Brain microvascular endothelial cell (primary cell): ENCODE results near the gene C1orf87.

Source experiments
- DNase-seq: peaks from one replicate; pipeline ENCODE4 v3.0.0-alpha.2; 2020
- H3K27ac ChIP-seq: fragments of 250-450 bp; sonication (Bioruptor Pico); 2 replicates; pipeline ENCODE4 v1.5.1; 2020; ENCODE audit warnings: mild to moderate bottlenecking, moderate library complexity
- H3K27me3 ChIP-seq: fragments of 250-450 bp; sonication (Bioruptor Pico); replicated peaks from 2 replicates; pipeline ENCODE4 v1.5.1; 2020; ENCODE audit warnings: mild to moderate bottlenecking
- H3K36me3 ChIP-seq: fragments of 250-450 bp; sonication (Bioruptor Pico); replicated peaks from 2 replicates; pipeline ENCODE4 v1.5.1; 2020; ENCODE audit warnings: mild to moderate bottlenecking
- H3K4me3 ChIP-seq: 2 replicates; pipeline ENCODE4 v1.5.1; 2011; ENCODE audit warnings: low read depth, mild to moderate bottlenecking, control low read depth, low read length, moderate library complexity
- in situ Hi-C: cut with HindIII; loops from 2 replicates; pipeline ENCODE4 v1.10.0; 2017; ENCODE audit warnings: low sequenced_read_pairs, low pct_ligation_motif_present
- TF ChIP-seq, protein P1 (sequence below): IDR thresholded peaks from 2 replicates; pipeline ENCODE4 v1.5.1; 2011; ENCODE audit warnings: low read depth, mild to moderate bottlenecking, moderate library complexity, low read length, control low read depth, inconsistent platforms; ENCODE audit errors: missing control alignments

The C1orf87 gene

DNA sequence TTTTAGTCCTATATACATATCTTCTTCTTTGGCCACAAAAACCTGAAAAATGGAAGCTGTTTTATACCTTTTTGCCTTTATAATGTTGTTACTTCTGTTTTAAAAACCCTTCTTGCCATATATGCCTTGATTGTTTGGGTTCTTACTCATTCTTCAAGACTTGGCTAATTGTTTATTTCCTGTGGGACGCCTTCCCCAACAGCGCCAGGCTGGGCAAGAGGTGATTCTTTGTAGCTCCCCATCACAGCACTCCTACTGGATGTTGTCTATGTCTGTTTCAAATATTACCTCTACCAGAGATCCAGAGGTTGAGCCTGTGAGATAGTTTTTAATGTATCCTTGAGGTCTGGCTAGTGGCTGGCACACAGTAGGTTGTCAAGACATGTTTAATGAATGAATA lies 73.8 kb downstream of the C1orf87 start:
- H3K4me3 ChIP-seq: no peak overlapping the region
- H3K27me3 ChIP-seq: no peaks in the 10 kb centered on the region
- in situ Hi-C loops: no loop called here
- H3K36me3 ChIP-seq: no peaks in the 10 kb centered on the region
- H3K27ac ChIP-seq: no peak overlapping the region
- TF ChIP-seq, protein P1, sequence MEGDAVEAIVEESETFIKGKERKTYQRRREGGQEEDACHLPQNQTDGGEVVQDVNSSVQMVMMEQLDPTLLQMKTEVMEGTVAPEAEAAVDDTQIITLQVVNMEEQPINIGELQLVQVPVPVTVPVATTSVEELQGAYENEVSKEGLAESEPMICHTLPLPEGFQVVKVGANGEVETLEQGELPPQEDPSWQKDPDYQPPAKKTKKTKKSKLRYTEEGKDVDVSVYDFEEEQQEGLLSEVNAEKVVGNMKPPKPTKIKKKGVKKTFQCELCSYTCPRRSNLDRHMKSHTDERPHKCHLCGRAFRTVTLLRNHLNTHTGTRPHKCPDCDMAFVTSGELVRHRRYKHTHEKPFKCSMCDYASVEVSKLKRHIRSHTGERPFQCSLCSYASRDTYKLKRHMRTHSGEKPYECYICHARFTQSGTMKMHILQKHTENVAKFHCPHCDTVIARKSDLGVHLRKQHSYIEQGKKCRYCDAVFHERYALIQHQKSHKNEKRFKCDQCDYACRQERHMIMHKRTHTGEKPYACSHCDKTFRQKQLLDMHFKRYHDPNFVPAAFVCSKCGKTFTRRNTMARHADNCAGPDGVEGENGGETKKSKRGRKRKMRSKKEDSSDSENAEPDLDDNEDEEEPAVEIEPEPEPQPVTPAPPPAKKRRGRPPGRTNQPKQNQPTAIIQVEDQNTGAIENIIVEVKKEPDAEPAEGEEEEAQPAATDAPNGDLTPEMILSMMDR: peak; percentile 7
- DNase-seq: no peak

DNA sequence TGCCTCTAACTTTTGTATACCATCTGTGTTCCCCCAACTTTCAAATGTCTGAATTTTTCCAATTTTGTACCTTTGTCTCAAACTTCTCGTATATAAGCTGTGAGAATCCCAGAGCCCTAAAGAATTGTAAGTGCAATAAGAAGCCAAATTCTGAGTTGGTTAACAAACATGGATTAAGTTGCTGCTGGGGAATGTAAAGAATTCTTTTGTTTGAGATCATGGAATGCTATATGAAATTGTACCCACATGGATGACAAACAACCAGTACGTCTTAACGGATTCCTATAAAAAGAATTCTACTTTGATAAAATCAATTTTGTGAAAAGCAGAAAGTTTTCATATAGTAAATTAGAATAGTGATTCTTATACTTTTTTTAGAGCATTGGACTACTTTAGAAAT lies 74.6 kb downstream of the C1orf87 start:
- H3K36me3 ChIP-seq: no peaks in the 10 kb centered on the region
- in situ Hi-C loops: no loop called here
- no peaks in the 10 kb centered on the region for H3K27me3 ChIP-seq
- H3K27ac ChIP-seq: no peak overlapping the region
- H3K4me3 ChIP-seq: no peak overlapping the region
- TF ChIP-seq, protein P1: no peak
- DNase-seq: no peak

DNA sequence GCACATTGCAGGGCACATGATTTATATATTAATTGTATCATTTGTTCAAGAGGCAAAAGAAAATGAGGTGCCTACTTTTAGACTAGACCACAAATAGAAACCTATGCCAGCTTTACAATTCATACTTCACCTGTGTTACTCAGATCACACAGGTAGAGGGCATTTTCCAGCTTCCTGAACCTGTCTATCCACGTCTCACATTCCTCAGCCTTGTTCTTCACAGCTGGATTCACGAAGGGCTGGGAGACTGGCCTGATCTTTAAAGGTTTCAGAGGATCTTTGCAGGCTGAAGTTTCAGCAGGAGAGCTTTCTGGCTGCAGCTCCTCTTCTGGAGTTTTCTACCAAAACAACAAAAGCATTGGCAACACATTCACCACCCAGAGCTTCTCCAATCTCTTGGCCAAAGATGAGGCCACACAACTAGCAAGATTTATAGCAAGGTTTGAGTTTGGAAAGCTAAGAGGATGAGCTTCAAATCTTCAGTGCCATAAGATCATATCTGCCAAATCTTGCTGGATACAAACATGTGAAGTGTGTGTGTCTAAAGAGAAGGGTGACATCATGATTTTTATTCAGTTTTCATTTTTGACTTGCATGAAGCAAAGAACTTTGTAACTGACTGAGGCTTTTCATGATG lies 76.0 kb downstream of the C1orf87 start:
- H3K27ac ChIP-seq: no peak overlapping the region
- TF ChIP-seq, protein P1: no peak
- DNase-seq: no peak
- in situ Hi-C loops: no loop called here
- H3K27me3 ChIP-seq: no peaks in the 10 kb centered on the region
- no peak overlapping the region for H3K4me3 ChIP-seq
- no peaks in the 10 kb centered on the region for H3K36me3 ChIP-seq

DNA sequence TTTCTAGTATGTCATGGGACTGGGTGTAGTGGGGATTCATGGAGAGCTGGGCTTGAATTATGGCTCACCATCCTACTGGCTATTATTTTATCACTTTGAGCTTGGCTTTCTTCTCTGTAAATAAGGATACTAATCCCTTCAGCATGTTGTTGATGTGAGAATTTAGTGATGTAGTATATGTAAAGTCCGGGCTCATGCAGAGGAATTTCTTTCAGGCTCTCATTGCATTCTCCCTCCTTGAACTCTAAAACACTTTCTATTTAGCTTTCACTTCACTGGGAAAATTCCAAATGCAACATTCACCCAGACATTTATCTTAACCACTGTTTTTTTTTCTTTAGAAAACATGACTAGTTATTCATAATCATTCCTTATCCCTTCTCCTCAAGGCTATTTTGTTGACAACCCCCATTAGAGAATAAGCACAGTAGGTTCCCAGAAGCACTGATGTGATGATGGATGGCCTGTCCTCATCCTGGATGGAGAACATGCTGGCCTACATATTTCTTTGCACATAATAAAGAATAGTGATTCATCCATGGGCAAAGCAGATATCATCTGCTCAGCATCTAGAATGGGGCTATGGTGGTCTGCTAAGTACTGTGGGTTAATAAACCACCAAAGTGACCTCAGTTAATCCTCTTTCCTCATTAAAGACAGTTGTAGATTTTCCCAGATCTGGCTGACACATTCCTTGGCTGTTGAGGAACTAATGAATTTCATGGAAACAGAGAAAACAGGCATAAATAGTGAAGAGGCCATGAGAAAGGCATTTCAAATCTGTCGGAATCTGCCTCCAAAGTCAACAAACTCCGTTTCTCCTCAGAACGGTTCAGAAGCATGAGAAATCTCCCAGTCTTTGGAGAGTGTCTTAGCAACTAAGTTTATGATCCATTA lies 79.0 kb downstream of the C1orf87 start:
- H3K27me3 ChIP-seq: no peaks in the 10 kb centered on the region
- in situ Hi-C loops: no loop called here
- H3K27ac ChIP-seq: peak overlapping the region; percentile 98
- H3K4me3 ChIP-seq: no peak overlapping the region
- peak; percentile 85 for DNase-seq
- TF ChIP-seq, protein P1: no peak
- H3K36me3 ChIP-seq: no peaks in the 10 kb centered on the region

DNA sequence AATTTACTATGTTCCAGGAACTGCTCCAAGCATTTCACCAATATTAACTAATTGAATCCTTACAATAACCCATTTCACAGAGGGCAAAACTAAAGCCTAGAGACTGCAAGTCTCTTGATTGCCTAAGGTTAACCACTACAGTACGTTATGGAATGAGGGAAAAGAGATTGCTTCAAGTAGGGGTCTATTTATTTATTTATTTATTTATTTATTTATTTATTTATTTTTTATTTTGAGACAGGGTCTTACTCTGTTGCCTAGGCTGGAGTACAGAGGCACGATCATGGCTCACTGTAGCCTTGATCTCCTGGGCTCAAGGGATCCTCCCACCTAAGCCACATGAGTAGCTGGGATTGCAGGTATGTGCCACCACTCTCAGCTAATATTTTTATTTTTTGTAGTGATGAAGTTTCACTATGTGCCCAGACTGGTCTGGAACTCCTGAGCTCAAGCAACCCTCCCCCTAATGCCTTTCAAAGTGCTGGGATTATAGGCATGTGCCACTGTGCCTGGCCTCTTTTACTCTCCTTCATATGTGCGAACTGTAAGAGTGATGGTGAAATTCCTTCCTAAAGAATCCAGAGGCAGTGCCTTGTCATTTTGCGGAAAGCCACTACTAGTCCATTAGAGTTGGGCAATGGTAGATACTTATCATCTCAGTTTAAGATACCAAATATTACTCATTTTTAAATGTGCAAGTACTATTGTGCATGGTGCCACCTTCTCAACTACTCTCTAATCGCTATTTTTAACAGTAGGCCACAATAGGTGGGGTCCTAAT lies 81.3 kb downstream of the C1orf87 start:
- H3K27ac ChIP-seq: no peak overlapping the region
- in situ Hi-C loops: no loop called here
- H3K27me3 ChIP-seq: no peaks in the 10 kb centered on the region
- no peak overlapping the region for H3K4me3 ChIP-seq
- DNase-seq: no peak
- H3K36me3 ChIP-seq: no peaks in the 10 kb centered on the region
- TF ChIP-seq, protein P1: no peak
